Suprapubic skin (tissue), 4 donors: Measurements from ENCODE around the gene AIFM1.

Experiments
- EP300 ChIP-seq: sonication (generic); formaldehyde crosslinking; IDR thresholded peaks from one replicate; pipeline ENCODE4 v1.6.1; 2017; ENCODE audit warnings: antibody characterized with exemption
- POLR2A ChIP-seq, 2 donors: fragments of 450-650 bp; IDR thresholded peaks; one replicate each; pipeline ENCODE4 v1.6.1; 2017; ENCODE audit warnings: antibody characterized with exemption in 2 of 2, mild to moderate bottlenecking in 2 of 2, moderate library complexity in 2 of 2
- POLR2AphosphoS5 ChIP-seq, 3 donors: sonication (generic); formaldehyde crosslinking; IDR thresholded peaks; one replicate each; pipeline ENCODE4 v1.6.1; 2017; ENCODE audit warnings: antibody characterized with exemption in 3 of 3
- TF ChIP-seq, protein P1 (sequence below), 2 donors: fragments of 200-600 bp in 1 of 2; fragments of 450-650 bp in 1 of 2; sonication (generic) in 1 of 2; IDR thresholded peaks; one replicate each; pipeline ENCODE4 v1.5.1; 2016 to 2019; ENCODE audit warnings: antibody characterized with exemption in 2 of 2, mild to moderate bottlenecking in 1 of 2, moderate library complexity in 1 of 2

DNA sequence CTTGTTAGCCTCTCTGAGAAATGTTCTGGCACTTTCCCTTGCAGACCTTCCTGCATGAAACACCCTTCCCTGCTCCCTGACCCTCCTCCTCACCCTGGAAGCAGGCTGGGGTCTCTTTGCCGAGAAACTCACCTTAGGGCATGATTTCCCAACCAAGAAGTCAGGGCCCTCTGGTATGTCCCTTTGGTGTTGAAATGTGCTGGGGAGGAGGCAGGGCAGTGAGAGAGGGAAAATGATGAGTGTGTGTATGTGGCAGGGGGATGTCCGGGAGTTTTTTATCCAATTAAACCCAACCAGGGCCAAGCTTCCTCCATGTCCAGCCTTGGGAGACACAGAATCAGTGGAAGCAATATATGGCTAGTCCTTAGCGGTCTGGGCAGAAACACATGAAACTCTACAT lies 60.4 kb downstream of the AIFM1 start:
- TF ChIP-seq, protein P1, sequence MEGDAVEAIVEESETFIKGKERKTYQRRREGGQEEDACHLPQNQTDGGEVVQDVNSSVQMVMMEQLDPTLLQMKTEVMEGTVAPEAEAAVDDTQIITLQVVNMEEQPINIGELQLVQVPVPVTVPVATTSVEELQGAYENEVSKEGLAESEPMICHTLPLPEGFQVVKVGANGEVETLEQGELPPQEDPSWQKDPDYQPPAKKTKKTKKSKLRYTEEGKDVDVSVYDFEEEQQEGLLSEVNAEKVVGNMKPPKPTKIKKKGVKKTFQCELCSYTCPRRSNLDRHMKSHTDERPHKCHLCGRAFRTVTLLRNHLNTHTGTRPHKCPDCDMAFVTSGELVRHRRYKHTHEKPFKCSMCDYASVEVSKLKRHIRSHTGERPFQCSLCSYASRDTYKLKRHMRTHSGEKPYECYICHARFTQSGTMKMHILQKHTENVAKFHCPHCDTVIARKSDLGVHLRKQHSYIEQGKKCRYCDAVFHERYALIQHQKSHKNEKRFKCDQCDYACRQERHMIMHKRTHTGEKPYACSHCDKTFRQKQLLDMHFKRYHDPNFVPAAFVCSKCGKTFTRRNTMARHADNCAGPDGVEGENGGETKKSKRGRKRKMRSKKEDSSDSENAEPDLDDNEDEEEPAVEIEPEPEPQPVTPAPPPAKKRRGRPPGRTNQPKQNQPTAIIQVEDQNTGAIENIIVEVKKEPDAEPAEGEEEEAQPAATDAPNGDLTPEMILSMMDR (IDR thresholded peaks at IDR 0.05), result no peak
- TF ChIP-seq EP300 (no peak), POLR2A (IDR thresholded peaks at IDR 0.05) (no peak), POLR2AphosphoS5 (IDR thresholded peaks at IDR 0.05) (no peak)
